Heart left ventricle (tissue), 16 donors: ENCODE data around the gene CSTF1. TPM values are rescaled to one million over a fixed set of nuclear protein-coding genes. Genes with fewer than 3 reads are reported as not detected.

Source experiments
- ATAC-seq, 4 donors: fragments of 200-7000 bp; cut with Tn5 transposase; one replicate each; pipeline ENCODE4 v1.9.1; 2020 to 2022; ENCODE audit warnings: moderate library complexity in 4 of 4, mild to moderate bottlenecking in 3 of 4, moderate number of reproducible peaks in 1 of 4
- DNase-seq, 5 donors: peaks; one replicate each; pipeline ENCODE4 v3.0.0-alpha.2; 2020
- H3K27ac ChIP-seq, 12 donors: fragments of 200-600 bp; sonication (generic) in 4 of 12; one replicate each; pipeline versions ENCODE4 v1.5.0 to v1.8.0; 2016 to 2022; ENCODE audit warnings: mild to moderate bottlenecking in 2 of 12
- H3K27me3 ChIP-seq, 9 donors: fragments of 200-600 bp; sonication (generic) in 2 of 9; one replicate each; pipeline versions ENCODE4 v1.5.1 to v1.8.0; 2016 to 2022; ENCODE audit warnings: mild to moderate bottlenecking in 3 of 9
- H3K36me3 ChIP-seq, 9 donors: fragments of 200-600 bp; sonication (generic) in 2 of 9; one replicate each; pipeline versions ENCODE4 v1.5.0 to v1.8.0; 2018 to 2022; ENCODE audit warnings: mild to moderate bottlenecking in 2 of 9
- H3K4me1 ChIP-seq, 12 donors: fragments of 200-600 bp; sonication (generic) in 4 of 12; one replicate each; pipeline versions ENCODE4 v1.5.0 to v1.8.0; 2016 to 2022; ENCODE audit warnings: mild to moderate bottlenecking in 3 of 12
- H3K4me3 ChIP-seq, 12 donors: fragments of 200-600 bp; sonication (generic) in 4 of 12; one replicate each; pipeline versions ENCODE4 v1.5.0 to v1.8.0; 2017 to 2022; ENCODE audit warnings: mild to moderate bottlenecking in 9 of 12, moderate library complexity in 4 of 12
- H3K9me3 ChIP-seq, 12 donors: fragments of 200-600 bp; sonication (generic) in 4 of 12; one replicate each; pipeline versions ENCODE4 v1.5.0 to v1.8.0; 2016 to 2022; ENCODE audit warnings: mild to moderate bottlenecking in 1 of 12
- CTCF ChIP-seq, 12 donors: fragments of 200-600 bp; sonication (generic) in 4 of 12; IDR thresholded peaks; one replicate each; pipeline versions ENCODE4 v1.5.0 to v1.8.0; 2018 to 2022; ENCODE audit warnings: antibody characterized with exemption in 12 of 12, mild to moderate bottlenecking in 5 of 12
- POLR2A ChIP-seq, 2 donors: fragments of 450-650 bp; IDR thresholded peaks; one replicate each; pipeline ENCODE4 v1.6.1; 2017; ENCODE audit warnings: antibody characterized with exemption in 2 of 2, mild to moderate bottlenecking in 2 of 2, moderate library complexity in 2 of 2
- WGBS, 4 donors: extraction: QIAGEN DNeasy Blood & Tissue Kit in 2 of 4; methylation state at CpG; one replicate each; pipeline versions ENCODE4 v1.1.5 to v1.1.7; 2013 to 2018; 5-methylcytosine and 5-hydroxymethylcytosine counted together
- intact Hi-C, 10 donors: fragments of 100-400 bp; cut with DNase I; formaldehyde crosslinking; loops; one replicate each; pipeline versions ENCODE4 v1.11.1 to v1.14.2; 2022
- polyA plus RNA-seq, 2 donors: library from polyadenylated mRNA; stranded (reverse); fragments of 200-250 nt; gene quantifications; one replicate each; pipeline ENCODE4 v1.2.3, GENCODE V29; 2013
- total RNA-seq, 9 donors: library from RNA; depleted of rRNA in 2 of 9; stranded (reverse); fragments of >200 nt in 2 of 9; fragmentation: NEBNext Ultra II Directional in 3 of 9; extraction: Animal tissue kit (Norgen Biotek cat#: 25700) in 3 of 9; gene quantifications; one replicate each; pipeline versions ENCODE4 v1.1.0 to v1.2.4, GENCODE V29; 2016 to 2023
- donor health status: ischemic (EF 13 %, LVEDD 7.1; RV severe dilation, severe dysfunction).
- donor health status: healthy with polysubstance abuse.
- donor health status: DM: no; HTN: yes; CAD: no.
- donor health status: DM: no; HTN: no; CAD: no.
- donor health status: ischemic (EF 25% LVEDD 6.9; RV normal size, moderate dysfunction).
- donor health status: ischemic (EF 25% LVEDD 5.7; RV mildly dilated, moderate dysfunction).
- donor health status: healthy.
- donor health status: DM: yes; HTN: yes; CAD: no.
- donor health status: ischemic (EF 35%, LVEDD 5.7; RV mildly dilated, moderate dysfunction).
- donor health status: nonischemic (EF 11% LVEDD 7.7; RV severe dilation, severe dysfunction).
- donor health status: DM: yes; HTN: yes; CAD: no.
- donor health status: PGD.
- donor health status: ischemic (EF 29% LVEDD 5.4; RV normal size, mild dysfunction).
- donor health status: nonischemic (EF 23%, LVEDD 6.1; RV moderate dilation, normal function).

CSTF1 gene
- total and polyA plus RNA-seq, 11 donors, result 4.2 to 27.3 (median 21.4) TPM

DNA sequence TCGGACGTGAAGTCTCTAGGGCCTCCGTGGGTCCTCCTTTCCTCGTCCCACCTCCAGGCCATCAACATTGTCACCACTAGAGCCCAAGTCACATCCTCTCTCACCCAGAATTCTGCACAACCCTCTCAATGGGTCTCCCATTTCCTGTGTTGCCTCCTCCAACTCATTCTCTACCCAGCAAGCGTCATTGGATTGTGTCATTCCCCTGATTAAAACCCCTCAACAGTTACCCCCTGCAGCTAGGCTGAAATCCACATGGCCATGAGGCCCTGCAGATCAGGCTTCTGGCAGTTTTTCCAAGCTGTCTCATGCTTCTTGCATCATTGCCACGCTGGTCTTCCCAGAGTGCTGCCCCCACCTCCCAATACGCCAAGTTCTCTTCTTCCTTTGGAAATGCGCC lies 46.5 kb upstream of the CSTF1 start:
- DNase-seq (no peak), ATAC-seq (no peak)
- H3K27me3 ChIP-seq, result peaks cover 4 to 53% (median 23%) of the 10 kb centered on the region in 9 donors
- TF ChIP-seq CTCF (IDR thresholded peaks at IDR 0.05) (no peak), POLR2A (IDR thresholded peaks at IDR 0.05) (no peak)
- no peaks in the 10 kb centered on the region for H3K36me3 ChIP-seq
- 84 to 87% (median 86%) methylated on average over 8 of the region's 8 CpGs for WGBS, 4 donors
- H3K4me1 ChIP-seq, result peaks cover 0 to 8% (median 1%) of the 10 kb centered on the region in 12 donors
- H3K9me3 ChIP-seq, result no peaks in the 10 kb centered on the region
- H3K4me3 ChIP-seq, result no peak overlapping the region
- H3K27ac ChIP-seq, result no peak overlapping the region
- intact Hi-C loops, result loop anchor here in 3 of 10 donors (10.0 kb wide), 2 partner anchors 141 to 161 kb away; no protein-coding TSS in a partner anchor

GRCh38 chr20:56347628-56348304 lies 44.7 kb upstream of the CSTF1 start:
- ATAC-seq, result no peak

GRCh38 chr20:56348305-56348693 lies 44.1 kb upstream of the CSTF1 start:
- Histone ChIP-seq H3K27ac (no peak overlapping the region), H3K4me1 (peaks cover 0 to 8% (median 1%) of the 10 kb centered on the region in 12 donors), H3K4me3 (no peak overlapping the region), H3K36me3 (no peaks in the 10 kb centered on the region), H3K27me3 (peaks cover 0 to 37% (median 17%) of the 10 kb centered on the region in 9 donors), H3K9me3 (no peaks in the 10 kb centered on the region)
- intact Hi-C loops, result loop anchor here in 3 of 10 donors (10.0 kb wide), 2 partner anchors 143 to 163 kb away; no protein-coding TSS in a partner anchor
- TF ChIP-seq CTCF (IDR thresholded peaks at IDR 0.05) (no peak), POLR2A (IDR thresholded peaks at IDR 0.05) (no peak)
- DNase-seq (no peak), ATAC-seq (no peak)
- WGBS, 4 donors, result 12 to 18% (median 14%) methylated on average over 5 of the region's 5 CpGs

More at GRCh38 chr20:56347628-56348304, 44.7 kb upstream of the CSTF1 start:
- H3K4me3 ChIP-seq, result no peak overlapping the region
- DNase-seq, result no peak
- H3K4me1 ChIP-seq, result peaks cover 0 to 8% (median 1%) of the 10 kb centered on the region in 12 donors
- no peak for TF ChIP-seq CTCF (IDR thresholded peaks at IDR 0.05)
- no peak for TF ChIP-seq POLR2A (IDR thresholded peaks at IDR 0.05)
- intact Hi-C loops, result loop anchor here in 3 of 10 donors (10.0 kb wide), 2 partner anchors 143 to 163 kb away; no protein-coding TSS in a partner anchor
- H3K36me3 ChIP-seq, result no peaks in the 10 kb centered on the region
- peaks cover 4 to 43% (median 23%) of the 10 kb centered on the region in 9 donors for H3K27me3 ChIP-seq
- no peak overlapping the region for H3K27ac ChIP-seq
- no peaks in the 10 kb centered on the region for H3K9me3 ChIP-seq
- 41 to 53% (median 50%) methylated on average over 13 of the region's 13 CpGs for WGBS, 4 donors

GRCh38 chr20:56348746-56349145 lies 43.7 kb upstream of the CSTF1 start:
- no peak for DNase-seq
- intact Hi-C loops, result loop anchor here in 3 of 10 donors (10.0 kb wide), 2 partner anchors 144 to 164 kb away; no protein-coding TSS in a partner anchor
- H3K4me3 ChIP-seq, result no peak overlapping the region
- peaks cover 0 to 33% (median 13%) of the 10 kb centered on the region in 9 donors for H3K27me3 ChIP-seq
- TF ChIP-seq CTCF (IDR thresholded peaks at IDR 0.05), result no peak
- no peak for TF ChIP-seq POLR2A (IDR thresholded peaks at IDR 0.05)
- H3K9me3 ChIP-seq, result no peaks in the 10 kb centered on the region
- ATAC-seq, result no peak
- 9 to 11% (median 10%) methylated on average over 3 of the region's 3 CpGs for WGBS, 4 donors
- no peaks in the 10 kb centered on the region for H3K36me3 ChIP-seq
- no peak overlapping the region for H3K27ac ChIP-seq
- peaks cover 0 to 6% (median 1%) of the 10 kb centered on the region in 12 donors for H3K4me1 ChIP-seq
